ENCODE measurements around the gene VASH2. TPM values are rescaled to one million over a fixed set of nuclear protein-coding genes. Genes with fewer than 3 reads are reported as not detected.
"Not testable (repeated sequence)": the region's sequence is repeated elsewhere in the genome, so short reads cannot be mapped to it uniquely, and the experiment has no call there.

VASH2 gene
- total RNA-seq, 2 experiments from 2014 or later = 0.23 to 0.44 TPM

GRCh38 chr1:212953321-212953720, 3.0 kb downstream of the VASH2 start:
- ChIA-PET CTCF (no interaction called here), POLR2A (no interaction called here)

- POLR2A ChIA-PET = no interaction called here
Measured at GRCh38 chr1:212954514-212954913, 4.2 kb downstream of the VASH2 start.

GRCh38 chr1:212955098-212955497, 4.8 kb downstream of the VASH2 start:
- CTCF ChIA-PET = no interaction called here

More at GRCh38 chr1:212954514-212954913, 4.2 kb downstream of the VASH2 start:
- CTCF ChIA-PET = no interaction called here

GRCh38 chr1:212955961-212956620, 5.8 kb downstream of the VASH2 start:
- ChIA-PET POLR2A (no interaction called here), CTCF (no interaction called here)

More at GRCh38 chr1:212955098-212955497, 4.8 kb downstream of the VASH2 start:
- POLR2A ChIA-PET = no interaction called here

- ChIA-PET CTCF (interaction anchor here (0.7 kb wide), 1 partner anchor 256 kb away, joined by 5 read pairs; no protein-coding TSS in a partner anchor), POLR2A (no interaction called here)
Measured at GRCh38 chr1:212957546-212957945, 7.2 kb downstream of the VASH2 start.

- ChIA-PET POLR2A (no interaction called here), CTCF (interaction anchor here (0.7 kb wide), 1 partner anchor 256 kb away, joined by 5 read pairs; no protein-coding TSS in a partner anchor)
Measured at GRCh38 chr1:212958175-212958574, 7.8 kb downstream of the VASH2 start.

- POLR2A ChIA-PET = no interaction called here
- CTCF ChIA-PET = no interaction called here
Measured at GRCh38 chr1:212959266-212960220, 9.2 kb downstream of the VASH2 start.

- ChIA-PET POLR2A (no interaction called here), CTCF (no interaction called here)
Measured at GRCh38 chr1:212960932-212961331, 10.6 kb downstream of the VASH2 start.

GRCh38 chr1:212962509-212962908, 12.2 kb downstream of the VASH2 start:
- CTCF ChIA-PET = no interaction called here
- POLR2A ChIA-PET = no interaction called here

GRCh38 chr1:212964102-212964501, 13.8 kb downstream of the VASH2 start:
- ChIA-PET CTCF (no interaction called here), POLR2A (no interaction called here)

- CTCF ChIA-PET, POLR2A ChIA-PET: not testable (repeated sequence)
Measured at GRCh38 chr1:212964993-212965392, 14.7 kb downstream of the VASH2 start.

- POLR2A ChIA-PET = no interaction called here
- CTCF ChIA-PET = no interaction called here
Measured at GRCh38 chr1:212966616-212967015, 16.3 kb downstream of the VASH2 start.

GRCh38 chr1:212967801-212968200, 17.5 kb downstream of the VASH2 start:
- CTCF ChIA-PET = interaction anchor here (1.3 kb wide), 1 partner anchor 303 kb away, joined by 3 read pairs; no protein-coding TSS in a partner anchor

GRCh38 chr1:212968368-212968863, 18.1 kb downstream of the VASH2 start:
- CTCF ChIA-PET = interaction anchor here (1.3 kb wide), 1 partner anchor 303 kb away, joined by 3 read pairs; no protein-coding TSS in a partner anchor

More at GRCh38 chr1:212967801-212968200, 17.5 kb downstream of the VASH2 start:
- POLR2A ChIA-PET = no interaction called here

GRCh38 chr1:212970085-212970484, 19.7 kb downstream of the VASH2 start:
- ChIA-PET POLR2A (no interaction called here), CTCF (no interaction called here)

More at GRCh38 chr1:212968368-212968863, 18.1 kb downstream of the VASH2 start:
- POLR2A ChIA-PET = no interaction called here

- ChIA-PET CTCF (no interaction called here), POLR2A (no interaction called here)
Measured at GRCh38 chr1:212971312-212971711, 21.0 kb downstream of the VASH2 start.

- ChIA-PET CTCF (no interaction called here), POLR2A (no interaction called here)
Measured at GRCh38 chr1:212973426-212973825, 23.1 kb downstream of the VASH2 start.

- ChIA-PET CTCF (interaction anchor here (0.6 kb wide), 1 partner anchor 26 kb away, joined by 3 read pairs; no protein-coding TSS in a partner anchor), POLR2A (no interaction called here)
Measured at GRCh38 chr1:212973899-212974298, 23.6 kb downstream of the VASH2 start.

GRCh38 chr1:212974711-212975110, 24.4 kb downstream of the VASH2 start:
- ChIA-PET POLR2A (no interaction called here), CTCF (no interaction called here)

- POLR2A ChIA-PET = no interaction called here
- CTCF ChIA-PET = no interaction called here
Measured at GRCh38 chr1:212975111-212975918, 25.0 kb downstream of the VASH2 start.
